Peyer's patch (tissue), 4 donors: ENCODE measurements around the gene PTH1R.

ENCODE experiments used
- POLR2A ChIP-seq, 2 donors: fragments of 450-650 bp; IDR thresholded peaks; one replicate each; pipeline ENCODE4 v1.5.1; 2017; ENCODE audit warnings: antibody characterized with exemption in 2 of 2, mild to moderate bottlenecking in 2 of 2, moderate library complexity in 2 of 2
- TF ChIP-seq, protein P1 (sequence below), 6 experiments: fragments of 450-650 bp in 4 of 6; fragments of 200-600 bp in 2 of 6; sonication (generic) in 1 of 6; IDR thresholded peaks; one replicate each; pipeline ENCODE4 v1.5.1; 2017 to 2019; ENCODE audit warnings: antibody characterized with exemption in 6 of 6, mild to moderate bottlenecking in 3 of 6, moderate library complexity in 1 of 6

DNA sequence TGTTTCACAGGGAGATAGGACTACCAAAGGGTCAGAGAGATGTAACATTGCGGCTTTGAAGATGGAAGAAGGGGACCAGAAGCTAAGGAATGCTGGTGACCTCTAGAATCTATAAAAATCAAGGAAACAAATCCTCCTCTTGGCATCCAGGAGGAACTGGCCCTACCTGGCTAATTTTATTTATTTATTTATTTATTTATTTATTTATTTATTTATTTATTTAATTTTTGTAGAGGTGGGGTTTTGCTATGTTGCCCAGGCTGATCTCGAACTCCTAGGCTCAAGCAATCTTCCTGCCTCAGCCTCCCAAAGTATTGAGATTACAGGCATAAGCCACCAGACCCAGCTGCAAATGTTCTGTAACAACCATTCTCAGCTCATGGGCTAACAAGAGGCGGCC, 34.0 kb upstream of the PTH1R start:
- TF ChIP-seq, protein P1, sequence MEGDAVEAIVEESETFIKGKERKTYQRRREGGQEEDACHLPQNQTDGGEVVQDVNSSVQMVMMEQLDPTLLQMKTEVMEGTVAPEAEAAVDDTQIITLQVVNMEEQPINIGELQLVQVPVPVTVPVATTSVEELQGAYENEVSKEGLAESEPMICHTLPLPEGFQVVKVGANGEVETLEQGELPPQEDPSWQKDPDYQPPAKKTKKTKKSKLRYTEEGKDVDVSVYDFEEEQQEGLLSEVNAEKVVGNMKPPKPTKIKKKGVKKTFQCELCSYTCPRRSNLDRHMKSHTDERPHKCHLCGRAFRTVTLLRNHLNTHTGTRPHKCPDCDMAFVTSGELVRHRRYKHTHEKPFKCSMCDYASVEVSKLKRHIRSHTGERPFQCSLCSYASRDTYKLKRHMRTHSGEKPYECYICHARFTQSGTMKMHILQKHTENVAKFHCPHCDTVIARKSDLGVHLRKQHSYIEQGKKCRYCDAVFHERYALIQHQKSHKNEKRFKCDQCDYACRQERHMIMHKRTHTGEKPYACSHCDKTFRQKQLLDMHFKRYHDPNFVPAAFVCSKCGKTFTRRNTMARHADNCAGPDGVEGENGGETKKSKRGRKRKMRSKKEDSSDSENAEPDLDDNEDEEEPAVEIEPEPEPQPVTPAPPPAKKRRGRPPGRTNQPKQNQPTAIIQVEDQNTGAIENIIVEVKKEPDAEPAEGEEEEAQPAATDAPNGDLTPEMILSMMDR (IDR thresholded peaks at IDR 0.05): no peak
- no peak for TF ChIP-seq POLR2A (IDR thresholded peaks at IDR 0.05)
